ENCODE measurements around the gene FRMD4A. TPM values are rescaled to one million over a fixed set of nuclear protein-coding genes. Genes with fewer than 3 reads are reported as not detected.
A peak's percentile ranks its signal among the peaks of the same experiment; 100 is the strongest.
"Not testable (repeated sequence)": the region's sequence is repeated elsewhere in the genome, so short reads cannot be mapped to it uniquely, and the experiment has no call there.

The FRMD4A gene
- total RNA-seq, 1 experiment from 2014 or later: 51.1 TPM

DNA sequence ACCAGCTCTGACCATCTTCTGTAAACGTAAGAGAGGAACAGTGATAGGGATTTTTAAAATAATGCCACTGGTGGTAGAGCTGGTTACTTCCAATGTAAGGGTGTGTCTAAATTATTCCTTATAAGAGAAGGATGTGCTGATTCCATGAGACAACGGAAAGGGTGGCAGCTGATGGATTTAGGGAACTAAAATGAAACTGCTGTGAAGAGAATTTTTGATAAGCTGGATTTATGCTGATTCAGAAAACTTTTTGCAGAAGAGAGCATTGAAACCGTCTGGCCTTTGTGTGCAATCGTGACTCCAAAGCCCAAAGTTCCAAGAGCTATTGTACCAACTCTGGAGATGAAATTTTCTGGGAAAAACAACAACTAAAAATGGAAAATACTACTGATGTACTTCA, 443.0 kb downstream of the FRMD4A start:
- no peak for DNase-seq (ENCODE audit: low read depth)

DNA sequence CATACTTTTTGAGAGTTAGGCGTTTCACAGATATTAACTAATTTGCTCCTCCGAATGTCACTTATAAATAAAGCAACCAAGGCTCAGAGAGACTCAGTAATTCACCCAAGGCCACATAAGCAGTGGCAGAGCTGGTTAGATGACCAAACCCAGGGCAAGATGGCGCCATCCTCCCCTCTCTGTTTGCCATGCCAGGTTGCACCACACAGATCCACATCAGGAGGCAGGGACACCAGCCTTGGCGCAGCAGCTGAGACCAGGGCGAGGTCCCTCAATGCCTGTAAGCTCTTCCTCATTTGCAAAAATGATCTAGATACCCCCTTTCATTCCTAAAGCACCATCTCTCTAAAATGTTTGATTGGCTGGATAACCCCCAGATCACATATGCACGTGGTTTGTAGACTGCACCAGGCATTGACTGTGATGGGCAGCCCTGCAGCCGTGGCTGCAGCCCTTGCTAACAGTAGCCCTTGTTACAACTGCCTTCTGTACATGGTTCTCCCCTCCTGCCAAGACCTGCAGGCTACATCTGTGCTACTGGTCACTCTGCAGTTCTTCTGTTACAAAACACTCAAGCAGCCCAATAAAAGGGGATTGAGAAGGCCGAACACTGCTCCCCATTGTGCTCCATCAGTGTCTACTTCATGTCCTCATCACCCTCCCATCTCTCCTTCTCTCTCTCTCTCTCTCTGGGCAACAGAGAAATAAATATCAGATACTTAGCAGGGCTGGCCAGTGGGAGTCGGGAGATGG, 445.3 kb downstream of the FRMD4A start:
- peak; percentile 38 for DNase-seq (ENCODE audit: low read depth)

DNA sequence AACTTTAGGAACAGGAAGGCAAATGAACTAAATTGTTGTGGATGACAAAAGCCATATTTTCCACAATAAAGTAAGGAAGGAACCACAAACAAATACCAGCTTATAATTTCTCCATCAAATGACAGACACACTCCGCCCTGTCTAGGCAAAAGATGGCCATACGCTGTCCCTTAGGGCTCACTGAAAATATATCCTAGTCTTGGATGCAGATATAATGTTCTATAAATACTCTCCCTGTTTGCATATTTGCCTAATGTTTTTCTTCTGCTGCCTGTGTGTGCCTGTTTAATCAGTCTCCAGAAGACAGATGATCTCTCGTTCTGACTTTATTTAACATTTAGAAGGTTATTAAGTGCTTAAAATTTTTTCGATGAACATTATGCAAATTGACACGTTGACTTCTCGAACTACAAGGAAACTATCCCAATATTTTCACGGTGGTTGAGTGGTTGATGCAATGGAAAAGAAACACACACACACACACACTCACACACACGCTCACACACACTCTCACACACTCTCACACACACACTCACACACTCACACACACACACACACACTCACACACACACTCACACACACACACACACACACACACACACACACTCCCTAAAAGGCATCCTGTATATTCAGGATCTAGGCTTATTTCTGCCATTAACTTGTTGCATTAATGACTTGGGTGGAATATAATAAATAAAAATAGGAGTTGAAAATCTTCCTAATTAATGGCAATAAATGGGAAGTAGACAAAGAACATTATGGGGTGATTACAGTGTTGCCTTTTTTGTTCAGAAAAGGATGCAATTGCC, 446.9 kb downstream of the FRMD4A start:
- no peak for DNase-seq (ENCODE audit: low read depth)

DNA sequence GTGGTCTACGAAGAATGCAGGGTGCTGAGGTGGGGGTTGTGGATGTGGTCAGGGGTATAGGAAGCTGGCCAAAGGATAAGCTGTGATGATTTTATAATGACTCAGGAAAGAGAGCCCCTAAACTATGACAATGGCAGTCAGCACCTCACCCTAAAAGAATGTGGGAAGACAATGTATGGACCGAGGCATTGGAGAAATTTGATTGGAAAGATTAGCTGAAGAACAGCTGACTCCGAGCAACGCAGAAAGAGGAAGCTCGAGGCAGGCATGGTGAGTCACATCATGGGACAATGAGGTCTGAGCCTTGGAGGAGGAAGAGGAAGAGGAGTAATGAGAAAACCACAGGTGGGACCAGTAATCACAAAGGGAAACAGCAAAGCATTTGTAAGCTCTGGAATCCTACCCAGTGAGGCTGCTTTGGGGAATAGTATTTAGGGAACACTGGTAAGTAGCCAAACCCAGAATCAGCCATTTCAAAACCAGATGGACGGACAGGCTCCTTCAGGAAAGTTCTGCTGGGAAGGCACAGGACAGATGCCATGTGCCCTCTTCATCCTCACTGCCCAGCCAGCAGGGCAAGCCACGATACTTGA, 448.5 kb downstream of the FRMD4A start:
- DNase-seq (ENCODE audit: low read depth): peak; percentile 99

DNA sequence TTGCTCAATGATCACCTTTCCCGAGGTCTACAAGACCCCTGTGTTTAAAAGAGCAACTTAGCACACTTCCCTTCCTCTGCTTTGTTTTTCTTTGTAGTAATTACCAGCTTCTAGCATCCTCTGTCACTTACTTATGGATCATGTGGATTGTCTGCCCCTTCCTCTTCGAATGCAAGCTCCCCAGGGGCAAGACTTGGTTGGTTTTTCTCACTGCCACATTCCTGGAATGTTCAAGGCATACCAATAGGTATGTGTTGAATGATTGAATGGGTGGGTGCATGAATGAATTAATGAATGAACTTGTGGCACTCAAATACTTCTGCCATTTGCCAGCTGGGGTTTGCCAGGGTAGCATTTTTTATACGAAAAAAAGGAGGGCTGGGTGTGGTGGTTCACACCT, 450.0 kb downstream of the FRMD4A start:
- DNase-seq (ENCODE audit: low read depth): no peak

DNA sequence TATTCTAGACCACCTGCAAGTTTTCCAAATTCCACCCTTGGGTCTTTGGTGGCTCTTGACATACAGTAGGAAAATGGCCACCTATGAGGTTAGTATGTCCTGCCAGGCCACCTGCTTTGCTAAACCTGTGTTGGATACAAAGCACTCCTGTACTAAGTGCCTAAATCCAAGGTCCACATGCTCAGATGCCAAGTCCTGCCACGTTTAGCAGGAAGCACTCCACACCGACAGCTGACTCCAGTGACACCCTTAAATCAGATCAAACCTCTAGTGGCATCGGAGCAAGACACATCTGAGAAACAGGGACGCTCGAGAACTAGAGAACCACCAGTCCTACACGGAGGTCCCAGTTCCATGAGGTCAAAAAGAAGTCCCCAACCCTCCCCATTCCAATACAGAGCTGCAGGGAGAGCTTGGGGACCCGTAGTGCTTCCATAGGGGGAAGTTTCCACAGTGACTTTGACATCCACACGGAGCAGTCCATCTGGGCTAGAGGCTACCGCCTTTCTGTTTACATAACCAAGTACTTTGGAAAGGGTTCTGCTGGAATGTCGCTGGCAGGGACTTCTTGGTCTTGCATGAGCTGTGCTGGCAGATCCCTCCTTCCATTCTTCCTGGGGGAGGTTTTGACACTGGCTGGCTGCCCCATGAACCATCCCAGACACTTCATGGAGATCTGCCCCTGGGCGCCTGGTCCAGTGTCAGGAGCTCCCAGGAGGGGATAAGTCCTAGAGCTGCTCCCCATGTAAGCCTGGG, 453.4 kb downstream of the FRMD4A start:
- DNase-seq (ENCODE audit: low read depth): peak; percentile 76

DNA sequence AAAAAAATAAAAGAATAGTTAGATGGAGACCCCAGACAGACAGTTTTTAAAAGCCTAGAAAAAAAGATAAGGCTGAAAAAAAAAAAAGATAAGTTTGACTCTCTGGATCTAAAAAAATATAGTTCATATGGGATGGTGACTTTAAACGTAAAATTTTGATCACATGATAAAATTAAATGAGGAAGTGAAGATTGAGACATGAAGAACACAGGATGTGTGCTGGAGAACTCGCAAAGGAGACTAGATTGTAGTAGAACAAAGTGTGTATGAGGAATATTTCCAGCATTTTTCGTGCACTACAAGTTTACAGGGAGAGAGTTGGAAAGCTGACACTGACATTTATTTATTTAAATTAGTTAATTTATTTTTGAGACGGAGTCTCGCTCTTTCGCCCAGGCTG, 457.5 kb downstream of the FRMD4A start:
- no peak for DNase-seq (ENCODE audit: low read depth)

DNA sequence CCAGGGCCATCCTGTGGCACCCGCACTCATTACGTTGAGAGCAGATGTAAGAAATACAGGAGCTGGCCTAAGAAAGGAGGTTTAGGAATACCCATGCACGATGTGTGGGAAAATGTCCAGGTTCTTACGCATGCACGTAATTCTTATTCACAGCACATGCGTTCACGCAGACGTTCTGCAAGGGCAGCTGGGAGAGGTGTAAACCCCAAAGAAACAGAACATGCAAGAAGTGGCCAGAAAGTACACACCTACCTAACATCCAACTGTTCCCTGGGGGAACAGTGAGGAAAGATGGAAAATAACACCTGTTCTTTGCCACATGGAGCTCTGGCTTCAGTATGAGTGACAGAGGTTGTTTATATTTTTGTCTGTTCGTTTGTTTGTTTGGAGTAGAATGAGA, 458.3 kb downstream of the FRMD4A start:
- no peak for DNase-seq (ENCODE audit: low read depth)

DNA sequence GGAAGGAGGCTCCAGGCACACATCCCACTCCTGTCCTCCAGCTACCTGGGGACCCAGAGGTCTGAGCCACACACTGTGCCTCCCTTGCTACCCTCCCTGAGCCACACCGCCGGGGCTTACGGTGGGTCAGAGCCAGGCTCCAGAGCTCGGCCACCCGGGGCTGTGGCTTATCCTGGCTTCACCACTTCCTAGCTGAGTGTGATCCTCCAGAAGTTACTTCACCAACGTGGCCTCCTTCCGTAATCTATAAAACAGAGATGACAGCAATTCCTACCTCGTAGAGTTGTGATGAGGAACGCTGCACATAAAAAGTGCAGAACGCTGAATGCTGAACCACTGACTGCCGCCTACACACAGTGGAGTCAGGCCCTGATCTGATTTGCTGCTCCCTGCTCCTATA, 458.9 kb downstream of the FRMD4A start:
- DNase-seq (ENCODE audit: low read depth): no peak

DNA sequence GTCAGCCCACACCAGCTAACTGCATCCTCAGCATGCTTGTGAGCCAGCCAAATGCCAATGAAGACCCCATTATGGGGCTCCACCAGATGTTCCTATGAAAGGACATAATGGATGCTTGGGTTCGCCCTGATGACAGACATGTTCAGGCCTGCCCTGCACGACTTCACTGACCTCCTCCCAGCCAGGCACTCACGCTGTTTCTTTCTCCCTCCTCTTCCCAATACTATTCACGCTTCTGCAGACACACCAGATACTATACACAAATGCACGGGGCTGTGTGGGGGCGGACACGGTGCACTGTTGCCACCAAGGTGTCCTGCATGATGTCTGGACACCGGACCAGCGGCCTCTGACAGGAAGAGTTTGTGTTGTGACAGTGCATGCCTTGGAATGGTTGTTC, 459.7 kb downstream of the FRMD4A start:
- DNase-seq (ENCODE audit: low read depth): no peak

DNA sequence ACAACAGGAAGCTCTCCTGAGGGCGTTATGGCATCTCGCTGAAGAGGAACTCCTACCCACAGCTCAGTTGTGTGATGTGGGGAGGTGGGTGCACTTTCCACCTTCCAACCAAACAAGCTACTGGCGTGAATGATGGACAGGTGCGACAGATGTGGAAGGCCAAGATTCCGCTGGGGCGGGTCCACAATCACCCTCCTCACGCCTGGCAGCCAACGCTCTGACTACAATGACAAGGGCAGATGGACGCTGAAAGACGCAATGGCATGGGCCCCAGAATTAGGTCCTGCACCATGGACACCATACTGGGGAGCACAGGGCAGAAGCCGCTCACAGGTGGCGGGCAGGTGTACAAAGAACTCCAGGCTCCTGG, 461.4 kb downstream of the FRMD4A start:
- DNase-seq (ENCODE audit: low read depth): no peak

DNA sequence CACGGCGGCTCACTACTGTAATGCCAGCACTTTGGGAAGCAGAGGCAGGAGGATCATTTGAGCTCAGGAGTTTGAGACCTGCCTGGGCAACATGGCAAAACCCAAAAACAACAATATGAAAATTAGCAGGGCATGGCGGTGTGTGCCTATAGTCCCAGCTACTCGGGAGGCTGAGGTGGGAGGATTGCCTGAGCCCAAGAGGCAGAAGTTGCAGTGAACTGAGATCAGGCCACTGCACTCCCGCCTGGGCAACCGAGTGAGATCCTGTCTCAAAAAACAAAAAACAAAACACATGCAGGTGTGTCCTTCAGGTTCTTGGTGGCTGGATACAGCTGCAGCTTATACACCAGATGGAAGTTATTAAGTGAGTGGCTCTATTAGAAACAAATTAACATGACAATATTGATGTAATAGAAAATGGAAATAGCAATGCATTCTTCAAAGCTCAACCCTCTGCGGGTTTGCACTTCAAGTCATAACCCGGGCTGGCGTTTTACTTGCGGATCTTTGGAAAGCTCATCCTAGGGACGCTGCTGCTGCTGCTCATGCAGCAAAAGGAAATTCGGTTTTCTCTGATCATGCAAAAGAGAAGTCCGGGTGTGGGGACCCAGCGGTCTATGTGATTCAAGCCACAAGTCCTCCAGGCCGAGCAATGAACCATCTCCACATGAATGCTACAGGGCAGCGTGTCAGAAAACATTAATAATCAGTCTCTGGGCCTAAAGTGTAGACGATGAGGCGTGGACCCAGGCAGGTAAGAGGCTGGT, 462.0 kb downstream of the FRMD4A start:
- no peak for DNase-seq (ENCODE audit: low read depth)

DNA sequence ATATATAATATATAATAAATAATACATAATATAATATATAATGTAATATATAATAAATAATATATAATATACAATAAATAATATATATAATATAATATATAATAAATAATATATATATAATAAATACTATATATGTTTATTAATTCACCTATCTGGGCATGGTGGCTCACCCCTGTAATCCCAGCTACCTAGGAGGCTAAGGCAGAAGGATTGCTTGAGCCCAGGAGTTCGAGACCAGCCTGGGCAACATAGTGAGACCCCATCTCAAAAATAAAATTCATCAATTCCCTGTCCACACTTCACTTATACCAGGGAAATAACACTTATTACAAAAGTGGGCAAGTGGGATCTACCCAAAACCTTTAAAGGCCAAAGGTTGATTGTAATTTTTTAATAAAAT, 462.9 kb downstream of the FRMD4A start:
- DNase-seq (ENCODE audit: low read depth): no peak

DNA sequence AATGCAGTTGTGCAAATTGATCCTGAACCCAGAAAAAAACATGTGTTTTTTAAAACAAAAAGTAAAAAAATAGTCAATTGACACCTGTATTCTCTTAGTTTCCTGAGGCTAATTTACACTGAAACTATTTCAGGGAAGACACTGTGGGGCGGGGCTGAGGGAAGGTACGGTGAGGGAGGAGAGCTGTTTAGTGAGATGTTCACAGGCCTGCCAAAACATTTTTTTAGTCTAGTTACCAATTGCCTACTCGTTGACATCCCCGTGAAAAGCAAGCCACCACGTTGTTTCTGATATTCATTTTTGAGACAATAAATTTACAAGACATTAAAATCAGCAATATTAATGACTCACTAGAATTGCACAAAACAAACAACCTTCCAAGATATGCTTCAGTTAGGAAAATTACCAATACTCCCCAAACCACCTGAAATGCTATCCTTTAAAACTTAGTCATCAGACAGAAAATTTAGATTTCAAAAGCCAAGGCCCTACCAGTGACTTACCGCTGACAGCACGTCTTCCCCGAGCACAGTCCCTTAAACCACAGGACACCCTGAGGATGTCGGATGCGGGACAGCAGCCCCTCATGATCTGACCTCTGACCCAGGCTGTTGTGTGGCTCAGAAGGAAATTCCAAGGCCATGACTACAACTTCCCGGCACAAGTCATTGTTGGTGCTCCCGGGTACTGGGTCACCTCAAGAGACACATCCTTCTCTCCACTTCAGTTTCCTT, 464.8 kb downstream of the FRMD4A start:
- peak; percentile 95 for DNase-seq (ENCODE audit: low read depth)

DNA sequence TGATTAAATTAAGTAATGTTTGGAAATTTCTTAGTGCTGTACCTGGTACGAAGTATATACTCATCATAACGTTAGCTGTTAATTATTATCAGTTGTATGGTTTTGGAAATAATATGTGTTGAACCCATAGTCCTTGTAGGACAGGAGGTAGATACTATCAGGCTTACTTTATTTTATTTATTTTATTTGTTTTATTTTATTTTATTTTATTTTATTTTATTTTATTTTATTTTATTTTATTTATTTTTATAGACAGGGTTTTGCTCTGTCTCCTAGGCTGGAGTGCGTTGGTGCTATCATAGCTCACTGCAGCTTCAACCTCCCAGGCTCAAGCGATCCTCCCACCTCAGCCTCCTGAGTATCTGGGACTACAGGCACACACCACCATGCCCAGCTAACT, 465.5 kb downstream of the FRMD4A start:
- not testable (repeated sequence) for DNase-seq (ENCODE audit: low read depth)

DNA sequence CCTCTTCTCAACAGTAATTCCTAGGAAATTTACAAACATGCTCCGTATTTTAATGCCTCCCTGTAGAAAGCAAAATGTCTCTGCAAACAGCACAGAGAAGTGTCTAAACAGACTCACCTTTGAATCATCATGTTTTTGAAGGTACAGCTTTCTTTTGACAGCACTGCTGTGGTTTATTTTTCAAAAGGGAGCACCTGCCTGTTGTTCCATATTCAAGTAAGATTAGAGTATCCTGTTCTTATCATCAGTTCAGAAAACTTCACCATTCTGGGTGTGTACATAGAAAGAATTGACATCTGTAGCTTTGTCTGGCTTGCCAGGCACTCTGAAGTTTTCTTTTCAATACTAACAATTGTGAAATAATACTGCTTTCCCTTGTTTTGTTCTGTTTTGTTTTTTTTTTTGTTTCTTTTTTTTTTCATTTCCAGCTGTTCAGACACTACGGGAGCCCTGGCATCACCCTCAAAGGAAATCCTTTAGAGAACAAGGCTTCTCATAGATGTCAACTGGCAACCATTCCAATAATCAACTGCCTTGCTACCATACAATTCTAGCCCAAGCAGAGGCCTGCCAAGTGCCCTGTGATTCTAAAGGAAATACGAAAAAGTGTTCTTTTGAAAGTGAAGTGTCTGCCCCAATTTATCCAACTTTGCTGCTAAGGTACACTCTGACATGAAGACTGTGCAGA, 468.0 kb downstream of the FRMD4A start:
- DNase-seq (ENCODE audit: low read depth): no peak

DNA sequence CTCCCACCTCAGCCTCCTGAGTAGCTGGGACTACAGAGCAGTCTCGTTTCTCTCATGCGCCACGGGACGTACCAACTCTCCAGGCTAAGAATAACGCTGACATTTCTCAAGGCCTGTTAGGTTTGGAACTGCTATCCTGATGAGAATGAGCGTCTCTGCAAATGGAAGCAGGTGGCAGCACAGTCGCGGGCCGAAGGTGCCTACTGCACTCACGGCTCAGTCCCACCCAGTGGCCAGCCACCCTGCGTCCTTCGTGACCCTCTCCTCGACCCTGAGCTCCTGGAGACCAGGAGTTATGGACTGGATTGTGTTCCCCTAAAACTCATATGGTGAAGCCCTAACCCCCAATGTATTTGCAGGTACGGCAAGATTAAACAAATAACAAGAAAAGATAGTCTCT, 469.8 kb downstream of the FRMD4A start:
- no peak for DNase-seq (ENCODE audit: low read depth)

DNA sequence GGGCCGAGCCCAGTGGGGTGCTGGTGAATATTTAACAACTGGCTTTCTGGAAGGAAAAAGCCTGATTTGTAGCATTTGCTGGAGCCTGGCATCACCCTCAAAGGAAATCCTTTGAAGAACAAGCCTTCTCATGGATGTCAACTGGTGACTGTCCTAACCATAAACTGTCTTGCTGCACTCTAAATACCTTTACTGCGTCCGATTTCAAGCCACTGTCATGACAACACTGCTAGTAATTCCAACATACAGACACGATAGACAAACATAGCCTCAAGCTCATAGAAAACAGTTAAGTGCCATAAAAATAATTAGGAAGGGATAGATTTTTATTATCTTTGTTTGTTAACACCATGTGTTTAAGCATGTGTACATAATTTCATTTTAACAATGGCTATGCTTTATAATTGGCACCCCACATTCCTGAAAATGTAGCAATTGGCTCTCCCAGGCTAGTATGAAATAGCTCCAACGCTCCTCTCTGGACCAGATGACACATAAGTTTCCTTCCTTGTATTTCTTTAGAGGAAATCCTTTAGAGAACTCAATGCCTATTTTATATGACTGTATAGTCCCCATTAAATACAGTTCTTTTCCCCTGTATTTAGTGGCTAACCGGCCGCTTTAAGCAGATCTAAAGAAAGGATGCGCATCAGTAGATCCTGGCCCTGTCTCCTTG, 470.6 kb downstream of the FRMD4A start:
- DNase-seq (ENCODE audit: low read depth): peak; percentile 26

DNA sequence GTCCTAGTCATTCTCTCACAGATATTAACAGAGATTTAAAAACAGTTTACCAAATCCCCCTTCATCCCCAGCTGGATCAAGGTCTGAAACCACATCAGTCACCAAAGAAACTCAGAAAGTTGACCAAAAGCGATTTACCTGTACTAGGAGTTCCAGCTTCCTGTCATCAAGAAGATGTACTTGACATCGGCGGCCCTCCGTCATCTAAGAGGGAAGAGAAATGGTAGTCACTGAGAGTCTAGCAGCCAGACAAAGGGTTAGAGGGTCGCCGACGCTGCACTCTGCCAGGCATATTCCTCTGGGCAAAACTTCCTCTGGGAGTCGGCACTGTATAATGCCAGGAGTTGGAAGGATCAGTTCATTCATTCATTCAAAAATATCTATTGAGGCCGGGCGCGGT, 472.0 kb downstream of the FRMD4A start:
- no peak for DNase-seq (ENCODE audit: low read depth)

DNA sequence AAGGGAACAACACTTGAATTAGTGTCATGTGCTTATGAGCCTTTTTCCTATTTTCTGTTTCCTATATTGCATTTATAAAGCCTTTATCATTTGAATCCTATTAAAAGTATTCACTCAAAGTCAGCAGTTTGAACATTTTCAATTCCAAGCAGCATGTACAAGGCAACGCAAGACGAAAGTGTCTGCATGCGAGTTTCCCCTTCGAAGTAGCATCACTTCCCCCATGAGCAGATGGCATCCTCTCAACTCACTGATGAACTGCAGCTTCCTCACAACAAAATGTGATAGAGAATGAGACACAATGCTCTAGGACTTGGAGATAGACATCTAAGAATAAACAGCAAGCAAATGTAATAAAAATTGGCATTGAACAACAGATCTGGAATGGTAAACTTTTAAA, 473.3 kb downstream of the FRMD4A start:
- DNase-seq (ENCODE audit: low read depth): no peak
